HEK293T (cell line): Measurements from ENCODE around the gene SNX32.
A peak's percentile ranks its signal among the peaks of the same experiment; 100 is the strongest.

Source experiments
- CTCF ChIA-PET: fragments of 350-600 bp; formaldehyde crosslinking; extraction: SDS; loops from one replicate; lab custom pipeline; 2021; ENCODE audit warnings: antibody characterized with exemption, inconsistent platforms; lab: Yijun Ruan, JAX
- POLR2A ChIA-PET: fragments of 350-600 bp; formaldehyde crosslinking; extraction: SDS; loops from one replicate; lab custom pipeline; 2020; ENCODE audit warnings: antibody characterized with exemption, inconsistent platforms; lab: Yijun Ruan, JAX
- DNase-seq: peaks from one replicate; pipeline ENCODE4 v3.0.0; 2012; ENCODE audit warnings: mixed read lengths; ENCODE audit errors: extremely low spot score
- ARNT ChIP-seq: fragments of 450-650 bp; IDR thresholded peaks from 2 replicates; pipeline ENCODE4 v1.6.1; 2017; ENCODE audit warnings: mild to moderate bottlenecking
- BHLHE40 ChIP-seq: fragments of 450-650 bp; IDR thresholded peaks from 2 replicates; pipeline ENCODE4 v1.6.1; 2016; ENCODE audit warnings: mild to moderate bottlenecking, moderate library complexity, borderline replicate concordance
- CTBP1 ChIP-seq: fragments of 450-650 bp; IDR thresholded peaks from 2 replicates; pipeline ENCODE4 v1.6.1; 2016; ENCODE audit warnings: borderline replicate concordance
- ELF4 ChIP-seq: fragments of 450-650 bp; IDR thresholded peaks from 2 replicates; pipeline ENCODE4 v1.6.1; 2017; ENCODE audit warnings: antibody characterized with exemption
- FOXA1 ChIP-seq: fragments of 450-650 bp; IDR thresholded peaks from 2 replicates; pipeline ENCODE4 v1.6.1; 2016; ENCODE audit warnings: mild to moderate bottlenecking
- FOXK2 ChIP-seq: fragments of 450-650 bp; IDR thresholded peaks from 2 replicates; pipeline ENCODE4 v1.6.1; 2016; ENCODE audit warnings: mild to moderate bottlenecking
- FOXM1 ChIP-seq: fragments of 450-650 bp; IDR thresholded peaks from 2 replicates; pipeline ENCODE4 v1.6.1; 2017; ENCODE audit warnings: mild to moderate bottlenecking, borderline replicate concordance
- HDGF ChIP-seq: fragments of 450-650 bp; IDR thresholded peaks from 2 replicates; pipeline ENCODE4 v1.6.1; 2017; ENCODE audit warnings: antibody characterized with exemption, borderline replicate concordance
- L3MBTL2 ChIP-seq: fragments of 450-650 bp; conservative IDR thresholded peaks from 2 replicates; pipeline ENCODE4 v1.6.1; 2016; ENCODE audit warnings: mild to moderate bottlenecking
- LEF1 ChIP-seq: fragments of 450-650 bp; IDR thresholded peaks from 2 replicates; pipeline ENCODE4 v1.6.1; 2017; ENCODE audit warnings: mild to moderate bottlenecking, borderline replicate concordance
- NFRKB ChIP-seq: fragments of 450-650 bp; IDR thresholded peaks from 2 replicates; pipeline ENCODE4 v1.6.1; 2016; ENCODE audit warnings: mild to moderate bottlenecking, moderate library complexity
- PKNOX1 ChIP-seq: fragments of 450-650 bp; IDR thresholded peaks from 2 replicates; pipeline ENCODE4 v1.6.1; 2016
- SP1 ChIP-seq: fragments of 450-650 bp; IDR thresholded peaks from 2 replicates; pipeline ENCODE4 v1.6.1; 2017
- SUZ12 ChIP-seq: fragments of 450-650 bp; IDR thresholded peaks from 2 replicates; pipeline ENCODE4 v1.6.1; 2016; ENCODE audit warnings: mild to moderate bottlenecking
- TARDBP ChIP-seq: fragments of 450-650 bp; IDR thresholded peaks from 2 replicates; pipeline ENCODE4 v1.6.1; 2016
- ZNF384 ChIP-seq: fragments of 450-650 bp; IDR thresholded peaks from 2 replicates; pipeline ENCODE4 v1.6.1; 2016

SNX32 gene

GRCh38 chr11:65833297-65834030, at the start of gene SNX32:
Gene SNX32 (plus strand): TSS chr11:65833963. CDS start chr11:65834066, 103 bp downstream.
- DNase-seq: peak; percentile 98
- ChIA-PET POLR2A (interaction anchor here (1.4 to 1.7 kb wide), 3 partner anchors 25 to 121 kb away, joined by 3 to 4 read pairs (median 3); partner anchors contain the start of genes CFL1 and FIBP), CTCF (interaction anchor here (0.5 kb wide), 1 partner anchor 11 kb away, joined by 5 read pairs; no protein-coding TSS in a partner anchor)
- TF ChIP-seq FOXA1 (no peak), LEF1 (no peak), L3MBTL2 (peak; percentile 81), NFRKB (no peak), ZNF384 (no peak), TARDBP (no peak), PKNOX1 (peak; percentile 99), FOXM1 (no peak), SUZ12 (no peak), ARNT (no peak), BHLHE40 (no peak), CTBP1 (no peak), ELF4 (no peak), SP1 (peak; percentile 70; the same call in 1 of the 2 replicates), HDGF (no peak), FOXK2 (no peak)

DNA sequence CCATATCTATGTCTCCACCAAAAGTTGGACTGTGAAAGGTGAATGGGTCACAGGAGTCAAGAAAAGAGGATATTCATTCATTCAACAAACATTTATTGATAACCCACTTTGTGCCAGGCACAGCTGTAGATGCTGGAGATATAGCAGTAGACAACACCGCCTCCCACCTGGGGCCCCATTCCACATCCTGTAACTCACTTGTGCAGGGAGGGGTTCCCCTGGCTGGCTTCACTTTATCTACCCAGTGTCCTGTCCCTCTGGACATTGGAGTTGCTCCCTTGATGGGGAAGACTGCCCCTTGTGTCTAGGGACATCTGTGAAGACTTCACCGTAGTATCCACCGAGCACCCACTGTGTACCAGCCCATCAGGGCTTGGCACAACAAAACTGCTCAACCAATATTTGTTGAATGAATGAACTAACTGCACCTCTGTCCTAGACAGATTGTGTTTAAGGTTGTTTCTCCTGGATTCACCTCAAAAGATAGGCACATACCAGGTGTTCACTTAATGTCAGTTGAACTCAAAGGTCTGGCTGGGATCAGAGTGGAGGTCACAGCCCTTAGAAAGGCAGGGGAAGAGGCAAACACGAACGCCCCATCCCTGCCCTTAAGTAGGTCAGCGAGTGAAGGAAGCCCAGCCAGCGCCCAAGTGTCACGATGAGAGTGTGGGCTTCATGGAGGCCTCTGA, 48.3 kb upstream of the SNX32 start:
- no peak for DNase-seq
- ChIA-PET POLR2A (interaction anchor here (1.1 kb wide), 1 partner anchor 75 kb away, joined by 3 read pairs; the partner anchor contains the start of gene MUS81), CTCF (interaction anchor here (0.9 kb wide), 1 partner anchor 41 kb away, joined by 3 read pairs; no protein-coding TSS in a partner anchor)
- TF ChIP-seq ZNF384: no peak
- TF ChIP-seq SUZ12: no peak
- no peak for TF ChIP-seq TARDBP
- no peak for TF ChIP-seq FOXK2

DNA sequence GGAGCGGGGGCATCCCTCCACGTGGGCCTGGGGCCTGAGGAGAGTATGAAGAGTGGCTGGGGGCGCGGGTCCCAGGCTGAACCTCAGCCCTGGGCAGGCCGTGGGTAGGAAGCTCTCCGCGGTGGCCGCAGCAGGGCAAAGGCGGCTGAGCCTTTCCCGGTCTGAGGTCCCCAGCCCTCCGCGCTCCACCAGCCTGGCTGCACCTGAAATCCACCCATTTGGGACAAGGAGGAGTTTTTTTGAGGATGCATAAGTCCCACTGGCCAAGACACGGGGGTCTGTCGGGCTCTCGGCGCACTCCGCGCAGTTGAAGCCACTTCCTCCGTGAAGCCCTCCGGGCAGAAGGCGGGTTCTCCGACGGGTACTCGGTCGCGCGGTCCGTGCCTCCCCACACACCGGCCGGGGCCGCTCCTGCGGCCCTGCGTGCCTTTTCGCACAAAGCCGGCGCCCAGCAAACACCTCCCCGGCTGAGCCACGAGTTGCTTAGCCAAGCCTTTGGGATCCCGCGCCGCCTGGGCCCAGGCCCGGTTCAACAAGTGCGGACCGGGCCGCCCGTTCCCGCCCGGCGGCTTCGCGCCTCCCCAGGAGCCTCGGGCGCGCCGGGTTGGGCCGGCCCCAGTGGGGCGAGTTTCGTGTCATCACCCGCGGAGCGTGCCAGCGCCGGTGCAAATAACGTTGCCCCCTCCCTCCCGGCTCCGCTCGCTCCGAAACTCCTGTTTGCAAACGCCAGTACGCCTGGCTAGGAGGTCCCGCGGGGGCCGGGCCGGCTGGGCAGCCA, 47.6 kb upstream of the SNX32 start:
- no peak for DNase-seq
- TF ChIP-seq FOXK2 (no peak), SP1 (no peak), SUZ12 (no peak), LEF1 (no peak)
- POLR2A ChIA-PET: no interaction called here
- CTCF ChIA-PET: no interaction called here

GRCh38 chr11:65786786-65787636, 46.8 kb upstream of the SNX32 start, which contains the start of gene OVOL1:
Gene OVOL1 (plus strand): TSS chr11:65787063. CDS start chr11:65787374, 311 bp downstream.
- TF ChIP-seq BHLHE40 (no peak), PKNOX1 (no peak)
- POLR2A ChIA-PET: no interaction called here
- CTCF ChIA-PET: no interaction called here

GRCh38 chr11:65787649-65788622, 45.8 kb upstream of the SNX32 start:
- DNase-seq: no peak
- CTCF ChIA-PET: interaction anchor here (3.9 kb wide), 1 partner anchor 8 kb away, joined by 23 read pairs; the partner anchor contains the start of gene AP5B1
- POLR2A ChIA-PET: interaction anchor here (0.6 to 1.2 kb wide), 2 partner anchors 30 to 77 kb away, joined by 3 read pairs; no protein-coding TSS in a partner anchor
- TF ChIP-seq BHLHE40: no peak
- TF ChIP-seq HDGF: no peak
- TF ChIP-seq SP1: no peak
- TF ChIP-seq LEF1: no peak
- no peak for TF ChIP-seq SUZ12
- no peak for TF ChIP-seq ELF4
- TF ChIP-seq CTBP1: no peak
- TF ChIP-seq NFRKB: no peak

More at GRCh38 chr11:65786786-65787636, 46.8 kb upstream of the SNX32 start, which contains the start of gene OVOL1:
- no peak for DNase-seq
